Right lobe of liver (tissue), 6 donors: ENCODE data around the gene NEURL4. TPM values are rescaled to one million over a fixed set of nuclear protein-coding genes. Genes with fewer than 3 reads are reported as not detected.

Experiments used
- ATAC-seq, 4 donors: fragments of 200-7000 bp; cut with Tn5 transposase; one replicate each; pipeline ENCODE4 v1.9.1; 2020; ENCODE audit warnings: mild to moderate bottlenecking in 4 of 4, moderate library complexity in 4 of 4
- DNase-seq, 3 donors: peaks; one replicate each; pipeline ENCODE4 v3.0.0-alpha.2; 2020
- H3K27ac ChIP-seq, 3 donors: fragments of 200-600 bp; one replicate each; pipeline ENCODE4 v1.8.0; 2022
- H3K27me3 ChIP-seq, 2 donors: fragments of 200-600 bp; one replicate each; pipeline ENCODE4 v1.8.0; 2022
- H3K36me3 ChIP-seq, 4 donors: fragments of 200-600 bp; sonication (generic) in 1 of 4; one replicate each; pipeline versions ENCODE4 v1.5.1 to v1.8.0; 2017 to 2022; ENCODE audit warnings: control low read depth in 1 of 4
- H3K4me1 ChIP-seq, 4 donors: fragments of 200-600 bp; sonication (generic) in 1 of 4; one replicate each; pipeline versions ENCODE4 v1.5.1 to v1.8.0; 2017 to 2022; ENCODE audit warnings: control low read depth in 1 of 4
- H3K4me3 ChIP-seq, 3 donors: fragments of 200-600 bp; one replicate each; pipeline ENCODE4 v1.8.0; 2022
- H3K9me3 ChIP-seq, 4 donors: fragments of 200-600 bp; sonication (generic) in 1 of 4; one replicate each; pipeline versions ENCODE4 v1.5.1 to v1.8.0; 2017 to 2022; ENCODE audit warnings: control low read depth in 1 of 4
- CTCF ChIP-seq, 4 donors: fragments of 200-600 bp in 3 of 4; fragments of 450-650 bp in 1 of 4; IDR thresholded peaks; one replicate each; pipeline versions ENCODE4 v1.5.1 to v1.8.0; 2016 to 2022; ENCODE audit warnings: antibody characterized with exemption in 4 of 4, mild to moderate bottlenecking in 2 of 4
- POLR2A ChIP-seq: fragments of 450-650 bp; IDR thresholded peaks from one replicate; pipeline ENCODE4 v1.6.1; 2017; ENCODE audit warnings: antibody characterized with exemption, mild to moderate bottlenecking
- WGBS: methylation state at CpG from one replicate; pipeline ENCODE4 v1.1.6; 2018; ENCODE audit warnings: low coverage, low lambda C conversion rate; ENCODE audit not compliant: insufficient coverage; ENCODE audit errors: missing lambda C conversion rate; 5-methylcytosine and 5-hydroxymethylcytosine counted together
- intact Hi-C, 2 donors: fragments of 100-400 bp; cut with DNase I; formaldehyde crosslinking; loops; one replicate each; pipeline versions ENCODE4 v1.11.2 to v1.14.1; 2022
- total RNA-seq, 6 experiments: library from RNA; depleted of rRNA in 2 of 6; stranded (reverse); fragments of >200 nt in 2 of 6; fragmentation: NEBNext Ultra II Directional in 3 of 6; extraction: Animal tissue kit (Norgen Biotek cat#: 25700) in 3 of 6; gene quantifications; one replicate each; pipeline versions ENCODE4 v1.1.0 to v1.2.4, GENCODE V29; 2016 to 2023
- donor health status: DM: no; HTN: yes; CAD: no.
- donor health status: DM: no; HTN: no; CAD: no.
- donor health status: DM: no; HTN: no; CAD: no.
- donor health status: DM: no; HTN: yes; CAD: no.
- donor health status: DM: no; HTN: yes; CAD: no.

Gene NEURL4
- total RNA-seq, 6 experiments from 2014 or later = 4.2 to 22.1 (median 10.8) TPM

- DNase-seq = peak; percentile 92 to 93 (median 92)
- intact Hi-C loops = loop anchor here in 1 of 2 donors (10.0 kb wide), 1 partner anchor 163 kb away; no protein-coding TSS in a partner anchor
- no CpG with 5 or more reads among the region's 91 CpGs for WGBS
- TF ChIP-seq POLR2A (peak; percentile 73), CTCF (IDR thresholded peaks at IDR 0.05) (peak in 3 of 4 donors; percentile 31 to 35 (median 32))
- Histone ChIP-seq H3K4me3 (peak within 1 kb of the TSS; percentile 71 to 96 (median 86)), H3K9me3 (no peaks in the 10 kb centered on the region), H3K36me3 (no peaks in the 10 kb centered on the region), H3K27ac (peak within 1 kb of the TSS; percentile 93 to 98 (median 97)), H3K4me1 (peaks cover 0 to 26% (median 7%) of the 10 kb centered on the region in 4 donors), H3K27me3 (no peaks in the 10 kb centered on the region)
- ATAC-seq = peak; percentile 70 to 84 (median 76)
These were observed 22.7 kb upstream of the NEURL4 start, which contains the start of gene KCTD11 for GRCh38 chr17:7351665-7352502. Gene KCTD11 (plus strand): TSS chr17:7352162.

- no peak for DNase-seq
- WGBS = 65% methylated on average over 17 of the region's 19 CpGs
- Histone ChIP-seq H3K4me3 (no peak overlapping the region), H3K4me1 (peaks cover 0 to 26% (median 7%) of the 10 kb centered on the region in 4 donors), H3K9me3 (no peaks in the 10 kb centered on the region), H3K36me3 (no peaks in the 10 kb centered on the region), H3K27ac (no peak overlapping the region), H3K27me3 (no peaks in the 10 kb centered on the region)
- intact Hi-C loops = loop anchor here in 1 of 2 donors (10.0 kb wide), 1 partner anchor 74 kb away; no protein-coding TSS in a partner anchor
- TF ChIP-seq POLR2A = no peak
- TF ChIP-seq CTCF (IDR thresholded peaks at IDR 0.05) = no peak
- no peak for ATAC-seq
These were observed 19.5 kb upstream of the NEURL4 start for GRCh38 chr17:7348478-7349242.

DNA sequence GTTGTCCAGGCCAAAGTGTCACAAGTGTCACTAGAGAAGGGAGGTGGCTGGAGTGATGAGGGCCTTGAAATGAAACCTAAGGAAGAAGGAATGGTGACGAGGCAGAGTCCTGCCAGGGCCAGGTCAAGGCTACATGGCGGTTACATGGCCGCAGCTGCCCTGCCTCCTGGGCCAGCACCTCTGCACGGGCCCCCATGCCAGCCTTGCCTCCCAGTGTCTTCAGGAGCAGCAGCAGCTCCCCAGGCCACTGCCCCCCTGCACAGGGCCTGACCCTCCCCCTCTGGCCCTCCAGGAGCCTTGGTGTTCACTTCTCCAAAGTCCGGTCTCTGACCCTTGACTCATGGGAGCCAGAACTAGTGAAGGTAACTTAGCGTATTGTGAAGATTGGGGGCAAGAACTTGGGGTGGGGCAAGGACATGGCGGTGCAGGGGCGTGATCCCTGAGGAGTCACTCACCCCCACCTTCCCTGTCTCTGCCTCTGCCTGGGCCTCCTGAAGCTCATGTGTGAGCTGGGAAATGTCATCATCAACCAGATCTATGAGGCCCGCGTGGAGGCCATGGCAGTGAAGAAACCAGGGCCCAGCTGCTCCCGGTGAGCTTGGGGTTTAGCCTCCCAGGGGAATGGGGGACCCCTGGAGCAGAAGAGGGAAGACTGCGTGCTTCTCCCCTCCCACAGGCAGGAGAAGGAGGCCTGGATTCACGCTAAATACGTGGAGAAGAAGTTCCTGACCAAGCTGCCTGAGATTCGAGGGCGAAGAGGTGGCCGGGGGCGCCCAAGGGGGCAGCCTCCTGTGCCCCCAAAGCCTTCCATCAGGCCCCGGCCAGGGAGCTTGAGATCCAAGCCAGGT lies 18.7 kb upstream of the NEURL4 start:
- no peak for DNase-seq
- intact Hi-C loops = loop anchor here in 1 of 2 donors (10.0 kb wide), 1 partner anchor 73 kb away; no protein-coding TSS in a partner anchor
- 86% methylated on average over 6 of the region's 19 CpGs for WGBS

More for the DNA sequence above, 18.7 kb upstream of the NEURL4 start:
- H3K27ac ChIP-seq = no peak overlapping the region
- no peaks in the 10 kb centered on the region for H3K9me3 ChIP-seq
- H3K27me3 ChIP-seq = no peaks in the 10 kb centered on the region
- no peak for TF ChIP-seq POLR2A
- no peak for TF ChIP-seq CTCF (IDR thresholded peaks at IDR 0.05)
- H3K36me3 ChIP-seq = no peaks in the 10 kb centered on the region
- no peak overlapping the region for H3K4me3 ChIP-seq
- H3K4me1 ChIP-seq = peaks cover 0 to 21% (median 4%) of the 10 kb centered on the region in 4 donors
- no peak for ATAC-seq
